ENCODE results near the gene MPRIP.
"Not testable (repeated sequence)": the region's sequence is repeated elsewhere in the genome, so short reads cannot be mapped to it uniquely, and the experiment has no call there.

The MPRIP gene

GRCh38 chr17:17153071-17153470 lies 110.8 kb downstream of the MPRIP start:
- peak; percentile 36 for DNase-seq

- no peak for DNase-seq
Observed at GRCh38 chr17:17153709-17154108, 111.5 kb downstream of the MPRIP start.

GRCh38 chr17:17154556-17154955 lies 112.3 kb downstream of the MPRIP start:
- DNase-seq = no peak

GRCh38 chr17:17154981-17155380 lies 112.7 kb downstream of the MPRIP start:
- DNase-seq = no peak

GRCh38 chr17:17155568-17155967 lies 113.3 kb downstream of the MPRIP start:
- no peak for DNase-seq

- peak; percentile 25 for DNase-seq
Observed at GRCh38 chr17:17156107-17156506, 113.8 kb downstream of the MPRIP start.

GRCh38 chr17:17156511-17156910 lies 114.3 kb downstream of the MPRIP start:
- no peak for DNase-seq

GRCh38 chr17:17157041-17157440 lies 114.8 kb downstream of the MPRIP start:
- DNase-seq = no peak

GRCh38 chr17:17158506-17158905 lies 116.2 kb downstream of the MPRIP start:
- DNase-seq = not testable (repeated sequence)

GRCh38 chr17:17159571-17159970 lies 117.3 kb downstream of the MPRIP start:
- DNase-seq = no peak

GRCh38 chr17:17161121-17161520 lies 118.9 kb downstream of the MPRIP start:
- no peak for DNase-seq

GRCh38 chr17:17161759-17162158 lies 119.5 kb downstream of the MPRIP start:
- no peak for DNase-seq

GRCh38 chr17:17164156-17164555 lies 121.9 kb downstream of the MPRIP start:
- no peak for DNase-seq

- no peak for DNase-seq
Observed at GRCh38 chr17:17164676-17165075, 122.4 kb downstream of the MPRIP start.

- DNase-seq = no peak
Observed at GRCh38 chr17:17165666-17166308, 123.5 kb downstream of the MPRIP start.

- DNase-seq = no peak
Observed at GRCh38 chr17:17166446-17166845, 124.2 kb downstream of the MPRIP start.

- DNase-seq = no peak
Observed at GRCh38 chr17:17167356-17167755, 125.1 kb downstream of the MPRIP start.

GRCh38 chr17:17167986-17168385 lies 125.7 kb downstream of the MPRIP start:
- DNase-seq = no peak

- no peak for DNase-seq
Observed at GRCh38 chr17:17168401-17168800, 126.1 kb downstream of the MPRIP start.

- no peak for DNase-seq
Observed at GRCh38 chr17:17169396-17169795, 127.1 kb downstream of the MPRIP start.

GRCh38 chr17:17170346-17170985 lies 128.2 kb downstream of the MPRIP start:
- DNase-seq = no peak

- no peak for DNase-seq
Observed at GRCh38 chr17:17171186-17171585, 128.9 kb downstream of the MPRIP start.

- DNase-seq = no peak
Observed at GRCh38 chr17:17172001-17172939, 130.0 kb downstream of the MPRIP start.

GRCh38 chr17:17172990-17173389 lies 130.7 kb downstream of the MPRIP start:
- DNase-seq = no peak

Measured in DMS79 treated with DMSO at 0.1 percent for 48 hours (cell line).